ENCODE results near the gene SH2B3. TPM values are rescaled to one million over a fixed set of nuclear protein-coding genes. Genes with fewer than 3 reads are reported as not detected.
"Not testable (repeated sequence)": the region's sequence is repeated elsewhere in the genome, so short reads cannot be mapped to it uniquely, and the experiment has no call there.

SH2B3 gene
- total RNA-seq, 2 experiments from 2014 or later: 32.6 to 34.2 TPM

DNA sequence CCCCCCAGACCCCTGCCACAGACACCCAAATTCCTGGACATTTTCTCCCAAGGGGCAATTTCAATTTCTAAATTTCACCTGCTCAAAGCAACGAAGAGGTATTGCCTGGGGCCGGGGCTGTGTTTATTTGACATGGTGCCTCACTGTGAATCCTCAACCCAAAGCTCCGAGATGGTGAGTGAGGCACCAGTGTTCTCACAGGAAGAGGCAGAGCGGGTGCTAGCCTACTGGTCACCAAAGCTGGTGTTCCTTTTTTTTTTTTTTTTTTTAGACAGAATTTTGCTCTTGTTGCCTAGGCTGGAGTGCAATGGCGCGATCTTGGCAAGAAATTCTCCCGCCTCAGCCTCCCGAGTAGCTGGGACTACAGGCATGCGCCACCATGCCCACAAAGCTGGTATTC lies 14.8 kb upstream of the SH2B3 start:
- H3K4me1 Mint-ChIP-seq (ENCODE audit: low read depth): no peaks in the 10 kb centered on the region
- intact Hi-C loops (cut with micrococcal nuclease): no loop called here
- no peak for DNase-seq
- ChIA-PET POLR2A (no interaction called here), CTCF (interaction anchor here (0.9 to 1.0 kb wide), 3 partner anchors 14 to 139 kb away, joined by 3 read pairs; no protein-coding TSS in a partner anchor)
- H3K27ac Mint-ChIP-seq: no peak overlapping the region
- no peaks in the 10 kb centered on the region for H3K9me3 Mint-ChIP-seq
- H3K4me3 Mint-ChIP-seq: no peak overlapping the region
- no peaks in the 10 kb centered on the region for H3K27me3 Mint-ChIP-seq
- no peaks in the 10 kb centered on the region for H3K36me3 Mint-ChIP-seq

DNA sequence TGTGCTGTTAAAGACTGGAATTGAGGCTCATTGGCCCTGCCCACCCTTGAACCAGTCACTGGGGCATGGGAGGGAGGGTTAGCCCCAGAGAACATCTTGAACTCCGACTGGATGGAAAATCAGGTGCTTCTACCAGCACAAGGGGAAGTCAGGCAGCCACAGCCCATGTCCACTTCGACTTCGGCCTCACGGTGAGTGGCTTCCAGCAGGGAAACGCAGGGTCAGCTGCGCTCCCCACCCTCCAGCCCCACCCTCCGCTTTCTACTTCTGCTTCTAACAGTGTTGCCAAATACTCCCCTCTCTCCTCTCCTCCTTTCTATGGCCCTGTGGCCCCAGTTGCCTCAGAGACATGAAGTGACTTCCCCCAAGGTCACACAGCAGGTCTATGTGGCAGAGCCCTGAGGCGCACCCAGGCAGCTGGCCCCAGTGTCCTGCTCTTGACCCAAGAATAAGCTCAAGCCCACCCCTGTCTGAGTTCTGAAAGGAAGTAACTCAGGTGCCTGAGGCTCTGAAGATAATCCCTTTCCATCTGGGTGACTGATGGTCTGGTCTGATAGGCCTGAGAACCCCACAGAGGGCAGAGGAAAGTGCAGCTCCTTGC lies 11.9 kb upstream of the SH2B3 start:
- CTCF ChIA-PET: interaction anchor here (0.6 to 25.7 kb wide), 4 partner anchors 54 to 464 kb away, joined by 3 to 1161 read pairs (median 4); no protein-coding TSS in a partner anchor
- Mint-ChIP-seq H3K36me3 (no peaks in the 10 kb centered on the region), H3K4me1 (ENCODE audit: low read depth) (peaks cover 12% of the 10 kb centered on the region), H3K27me3 (peaks cover 2% of the 10 kb centered on the region), H3K9me3 (no peaks in the 10 kb centered on the region), H3K27ac (no peak overlapping the region), H3K4me3 (no peak overlapping the region)
- DNase-seq: no peak
- intact Hi-C loops (cut with micrococcal nuclease): no loop called here
- POLR2A ChIA-PET: interaction anchor here (0.9 kb wide), 1 partner anchor 58 kb away, joined by 3 read pairs; no protein-coding TSS in a partner anchor

- POLR2A ChIA-PET: interaction anchor here (0.9 kb wide), 1 partner anchor 57 kb away, joined by 3 read pairs; no protein-coding TSS in a partner anchor
- Mint-ChIP-seq H3K36me3 (no peaks in the 10 kb centered on the region), H3K27me3 (peaks cover 2% of the 10 kb centered on the region), H3K27ac (no peak overlapping the region), H3K9me3 (peaks cover under 1% of the 10 kb centered on the region), H3K4me3 (no peak overlapping the region), H3K4me1 (ENCODE audit: low read depth) (peaks cover 18% of the 10 kb centered on the region)
- intact Hi-C loops (cut with micrococcal nuclease): no loop called here
- CTCF ChIA-PET: interaction anchor here (0.6 to 25.7 kb wide), 2 partner anchors 53 to 465 kb away, joined by 3 to 1161 read pairs; no protein-coding TSS in a partner anchor
- no peak for DNase-seq
Measured at GRCh38 chr12:111394480-111394879, 11.2 kb upstream of the SH2B3 start.

DNA sequence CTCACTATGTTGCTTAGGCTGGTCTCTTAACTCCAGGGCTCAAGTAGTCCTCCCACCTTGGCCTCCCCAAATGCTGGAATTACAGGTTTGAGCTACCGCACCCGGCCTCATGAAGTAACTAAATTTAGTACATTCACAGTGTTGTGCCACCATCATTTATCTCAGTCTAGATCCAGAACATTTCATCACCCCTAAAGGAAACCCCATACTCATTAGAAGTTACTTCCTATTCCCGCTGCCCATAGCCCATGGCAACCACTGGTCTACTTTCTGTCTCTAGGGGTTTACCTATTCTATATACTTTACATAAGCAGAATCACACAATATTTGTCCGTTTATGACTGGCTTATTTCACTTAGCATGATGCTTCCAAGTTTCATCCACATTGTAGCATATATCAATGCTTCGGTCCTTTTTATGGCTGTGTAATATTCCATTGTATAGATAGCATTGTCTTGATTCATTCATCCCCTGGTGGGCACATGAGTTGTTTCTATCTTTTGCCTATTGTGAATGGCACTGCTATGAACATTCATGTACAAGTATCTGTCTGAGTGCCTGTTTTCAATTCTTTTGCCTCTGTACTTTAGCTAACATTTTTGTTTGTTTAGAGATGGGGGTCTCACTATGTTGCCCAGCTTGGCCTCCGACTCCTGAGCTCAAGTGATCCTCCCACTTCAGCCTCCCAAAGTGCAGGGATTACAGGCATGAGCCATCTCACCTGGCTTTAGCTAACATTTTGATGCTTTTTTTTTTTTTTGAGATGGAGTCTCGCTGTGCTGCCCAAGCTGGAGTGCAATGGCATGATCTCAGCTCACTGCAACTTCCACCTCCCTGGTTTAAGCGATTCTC lies 10.2 kb upstream of the SH2B3 start:
- no peak overlapping the region for H3K4me3 Mint-ChIP-seq
- intact Hi-C loops (cut with micrococcal nuclease): no loop called here
- ChIA-PET POLR2A (interaction anchor here (1.8 kb wide), 1 partner anchor 56 kb away, joined by 12 read pairs; no protein-coding TSS in a partner anchor), CTCF (interaction anchor here (0.6 to 25.7 kb wide), 22 partner anchors 10 to 417 kb away, joined by 3 to 1161 read pairs (median 9); partner anchors contain the start of genes ACAD10, BRAP and SH2B3)
- peaks cover 4% of the 10 kb centered on the region for H3K9me3 Mint-ChIP-seq
- peaks cover 25% of the 10 kb centered on the region for H3K4me1 Mint-ChIP-seq (ENCODE audit: low read depth)
- peaks cover 6% of the 10 kb centered on the region for H3K27me3 Mint-ChIP-seq
- H3K36me3 Mint-ChIP-seq: no peaks in the 10 kb centered on the region
- H3K27ac Mint-ChIP-seq: no peak overlapping the region
- DNase-seq: no peak

- H3K4me3 Mint-ChIP-seq; H3K36me3 Mint-ChIP-seq; H3K27ac Mint-ChIP-seq; H3K27me3 Mint-ChIP-seq; DNase-seq; intact Hi-C loops (cut with micrococcal nuclease); H3K9me3 Mint-ChIP-seq: not testable (repeated sequence)
- ChIA-PET CTCF (interaction anchor here (0.8 to 25.7 kb wide), 41 partner anchors 11 to 416 kb away, joined by 3 to 1161 read pairs (median 6); partner anchors contain the start of genes ACAD10, BRAP, PHETA1 and SH2B3), POLR2A (interaction anchor here (1.3 to 1.8 kb wide), 2 partner anchors 49 to 55 kb away, joined by 4 to 12 read pairs; no protein-coding TSS in a partner anchor)
- peaks cover 25% of the 10 kb centered on the region for H3K4me1 Mint-ChIP-seq (ENCODE audit: low read depth)
Measured at GRCh38 chr12:111396271-111396670, 9.5 kb upstream of the SH2B3 start.

DNA sequence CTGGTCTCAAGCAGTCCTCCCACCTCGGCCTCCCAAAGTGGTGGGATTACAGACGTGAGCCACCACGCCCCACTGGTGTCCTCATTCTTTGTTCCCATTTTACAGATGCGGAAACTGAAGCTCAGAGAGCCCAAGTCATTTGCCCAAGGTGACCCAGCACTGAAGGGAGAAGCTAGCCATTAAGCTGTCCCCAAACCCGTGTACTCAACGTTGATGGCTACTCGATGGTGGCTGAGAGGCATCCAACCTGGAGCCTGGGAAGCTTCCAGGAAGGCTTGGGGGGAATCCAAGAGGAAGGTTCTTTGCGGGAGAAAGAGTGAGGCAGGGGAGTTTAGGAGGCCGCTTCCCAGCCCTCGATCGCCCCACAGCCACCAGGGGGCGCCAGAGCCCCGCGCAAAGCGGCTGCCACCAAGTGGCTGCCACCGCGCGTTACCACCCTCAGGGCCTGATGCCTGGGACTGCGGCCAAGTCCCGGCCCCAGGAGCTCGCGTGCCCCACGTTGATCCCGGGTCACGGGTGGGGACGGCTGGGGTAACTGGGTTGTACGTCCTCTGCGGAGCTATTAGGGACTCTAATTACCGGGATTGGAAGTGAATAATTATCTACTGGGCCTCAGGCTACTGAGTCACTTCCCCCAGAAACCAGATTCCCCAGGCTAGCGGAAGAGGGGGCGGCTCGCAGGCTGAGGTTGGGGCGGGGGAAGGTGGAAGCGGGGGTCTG lies 8.8 kb upstream of the SH2B3 start:
- intact Hi-C loops (cut with micrococcal nuclease): loop anchor here (1.0 kb wide), 4 partner anchors 54 to 416 kb away; partner anchors contain the start of gene BRAP
- DNase-seq: peak; percentile 90
- Mint-ChIP-seq H3K27ac (peak overlapping the region; percentile 51), H3K9me3 (peaks cover 4% of the 10 kb centered on the region), H3K36me3 (no peaks in the 10 kb centered on the region), H3K27me3 (peaks cover 9% of the 10 kb centered on the region), H3K4me3 (peak overlapping the region; percentile 65), H3K4me1 (ENCODE audit: low read depth) (peaks cover 25% of the 10 kb centered on the region)
- POLR2A ChIA-PET: interaction anchor here (0.5 to 1.8 kb wide), 3 partner anchors 48 to 76 kb away, joined by 4 to 12 read pairs (median 6); no protein-coding TSS in a partner anchor
- CTCF ChIA-PET: interaction anchor here (0.6 to 25.7 kb wide), 53 partner anchors 11 to 640 kb away, joined by 3 to 1161 read pairs (median 4); partner anchors contain the start of genes ACAD10, BRAP, PHETA1 and SH2B3

DNA sequence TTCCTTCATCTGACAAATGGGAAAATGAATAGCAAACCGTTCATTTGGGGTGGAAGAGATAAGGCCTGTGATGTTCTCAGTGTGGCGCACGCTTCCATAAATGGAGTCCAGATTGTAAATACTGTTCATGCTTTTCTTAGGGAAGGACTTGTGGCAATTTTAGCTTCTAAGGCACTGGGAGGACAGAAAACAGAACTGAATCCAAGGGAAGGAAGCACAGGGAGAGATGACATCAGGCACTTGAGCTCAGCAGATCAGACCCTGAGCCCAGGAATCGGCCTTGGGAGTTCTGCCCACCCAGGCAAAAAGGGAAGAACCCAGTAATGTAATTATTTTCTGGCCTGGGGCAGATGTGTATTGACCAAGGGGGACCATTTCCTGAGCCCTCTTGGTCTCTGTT lies 7.2 kb upstream of the SH2B3 start:
- H3K4me1 Mint-ChIP-seq (ENCODE audit: low read depth): peaks cover 34% of the 10 kb centered on the region
- no peak overlapping the region for H3K4me3 Mint-ChIP-seq
- peaks cover 9% of the 10 kb centered on the region for H3K27me3 Mint-ChIP-seq
- peaks cover 4% of the 10 kb centered on the region for H3K9me3 Mint-ChIP-seq
- CTCF ChIA-PET: interaction anchor here (1.0 to 25.7 kb wide), 4 partner anchors 23 to 130 kb away, joined by 3 to 1161 read pairs (median 40); no protein-coding TSS in a partner anchor
- intact Hi-C loops (cut with micrococcal nuclease): no loop called here
- POLR2A ChIA-PET: interaction anchor here (1.1 to 1.5 kb wide), 2 partner anchors 37 to 46 kb away, joined by 3 to 5 read pairs; no protein-coding TSS in a partner anchor
- no peak for DNase-seq
- no peak overlapping the region for H3K27ac Mint-ChIP-seq
- H3K36me3 Mint-ChIP-seq: no peaks in the 10 kb centered on the region

- H3K4me1 Mint-ChIP-seq (ENCODE audit: low read depth): peaks cover 48% of the 10 kb centered on the region
- not testable (repeated sequence) for H3K27me3 Mint-ChIP-seq, H3K36me3 Mint-ChIP-seq, DNase-seq, H3K4me3 Mint-ChIP-seq, H3K9me3 Mint-ChIP-seq
- peak overlapping the region; percentile 26 for H3K27ac Mint-ChIP-seq
- POLR2A ChIA-PET: interaction anchor here (1.1 kb wide), 1 partner anchor 35 kb away, joined by 5 read pairs; no protein-coding TSS in a partner anchor
- CTCF ChIA-PET: interaction anchor here (5.1 to 25.7 kb wide), 2 partner anchors 47 to 129 kb away, joined by 75 to 1161 read pairs; no protein-coding TSS in a partner anchor
- intact Hi-C loops (cut with micrococcal nuclease): loop anchor here (5.0 kb wide), 1 partner anchor 147 kb away; no protein-coding TSS in a partner anchor
Measured at GRCh38 chr12:111399741-111400404, 5.8 kb upstream of the SH2B3 start.

DNA sequence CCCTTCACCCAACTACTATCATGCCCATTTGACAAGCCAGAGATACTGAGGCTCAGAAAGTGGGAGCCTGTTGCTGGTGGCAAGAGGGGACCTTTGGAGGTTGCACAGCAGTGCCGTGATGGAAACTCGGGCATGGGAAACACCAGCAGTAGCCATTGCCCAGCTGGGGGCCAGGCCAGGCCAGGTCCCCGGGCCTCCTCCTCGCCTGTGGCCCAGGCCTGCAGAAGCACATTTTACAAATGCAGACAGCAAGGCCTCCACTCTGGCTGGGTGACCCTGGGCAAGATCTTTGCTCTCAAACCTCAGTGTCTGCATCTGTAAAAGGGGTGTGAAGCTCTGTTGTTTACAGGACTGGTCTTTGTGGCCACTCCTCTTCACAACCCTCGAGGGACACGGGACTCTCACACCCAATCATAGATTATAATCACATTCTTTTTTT lies 4.5 kb upstream of the SH2B3 start:
- no peak for DNase-seq
- peaks cover 48% of the 10 kb centered on the region for H3K4me1 Mint-ChIP-seq (ENCODE audit: low read depth)
- peaks cover 9% of the 10 kb centered on the region for H3K27me3 Mint-ChIP-seq
- H3K9me3 Mint-ChIP-seq: peaks cover 4% of the 10 kb centered on the region
- H3K4me3 Mint-ChIP-seq: no peak overlapping the region
- POLR2A ChIA-PET: no interaction called here
- CTCF ChIA-PET: interaction anchor here (0.9 to 25.7 kb wide), 2 partner anchors 12 to 46 kb away, joined by 3 to 1161 read pairs; no protein-coding TSS in a partner anchor
- intact Hi-C loops (cut with micrococcal nuclease): loop anchor here (5.0 kb wide), 1 partner anchor 146 kb away; no protein-coding TSS in a partner anchor
- no peak overlapping the region for H3K27ac Mint-ChIP-seq
- no peaks in the 10 kb centered on the region for H3K36me3 Mint-ChIP-seq

DNA sequence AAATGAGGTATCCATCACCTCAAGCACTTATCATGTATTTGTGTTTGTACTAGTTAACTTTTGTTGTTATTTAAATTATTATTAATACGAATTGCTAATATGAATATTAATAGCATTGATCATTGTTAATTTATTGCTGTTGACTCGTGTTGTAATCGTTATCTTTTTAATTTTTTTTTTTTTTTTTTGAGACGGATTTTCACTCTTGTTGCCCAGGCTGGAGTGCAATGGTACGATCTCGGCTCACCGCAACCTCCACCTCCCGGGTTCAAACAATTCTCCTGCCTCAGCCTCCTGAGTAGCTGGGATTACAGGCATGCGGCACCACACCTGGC lies 3.3 kb upstream of the SH2B3 start:
- peaks cover 46% of the 10 kb centered on the region for H3K4me1 Mint-ChIP-seq (ENCODE audit: low read depth)
- POLR2A ChIA-PET: interaction anchor here (3.4 to 7.7 kb wide), 2 partner anchors 33 to 42 kb away, joined by 28 to 91 read pairs; no protein-coding TSS in a partner anchor

More for the DNA sequence above, 3.3 kb upstream of the SH2B3 start:
- not testable (repeated sequence) for H3K27me3 Mint-ChIP-seq, H3K9me3 Mint-ChIP-seq, DNase-seq, H3K4me3 Mint-ChIP-seq, H3K36me3 Mint-ChIP-seq
- H3K27ac Mint-ChIP-seq: peak overlapping the region; percentile 94
- CTCF ChIA-PET: interaction anchor here (1.2 to 25.7 kb wide), 5 partner anchors 10 to 77 kb away, joined by 3 to 1161 read pairs (median 5); no protein-coding TSS in a partner anchor
- intact Hi-C loops (cut with micrococcal nuclease): loop anchor here (5.0 kb wide), 1 partner anchor 145 kb away; no protein-coding TSS in a partner anchor
